ENCODE data around the gene SERPINF2.
"Not testable (repeated sequence)": the region's sequence is repeated elsewhere in the genome, so short reads cannot be mapped to it uniquely, and the experiment has no call there.

The SERPINF2 gene

GRCh38 chr17:1793447-1793806 lies 50.8 kb downstream of the SERPINF2 start:
- DNase-seq = no peak

DNA sequence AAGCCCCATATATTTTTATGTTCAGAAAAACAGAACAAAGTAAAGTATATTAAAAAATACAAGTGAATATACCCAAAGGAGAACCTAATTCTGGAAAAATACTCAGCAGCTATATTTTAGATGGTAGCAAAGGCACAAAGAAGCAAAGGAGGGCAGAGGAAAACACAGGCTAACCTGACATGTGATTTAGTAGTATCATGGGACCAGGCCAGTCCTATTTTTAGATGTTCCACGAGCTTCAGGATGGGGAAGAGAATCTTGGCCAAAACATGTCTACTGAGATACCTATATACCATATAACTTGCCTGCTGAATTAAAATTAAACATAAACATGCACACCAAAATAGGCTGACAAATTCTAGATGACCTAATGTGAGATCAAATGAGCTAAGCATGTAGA lies 54.1 kb downstream of the SERPINF2 start:
- DNase-seq = no peak

- no peak for DNase-seq
Observed at GRCh38 chr17:1797323-1797722, 54.7 kb downstream of the SERPINF2 start.

GRCh38 chr17:1797846-1798245 lies 55.2 kb downstream of the SERPINF2 start:
- DNase-seq = not testable (repeated sequence)

GRCh38 chr17:1800240-1800639 lies 57.6 kb downstream of the SERPINF2 start:
- DNase-seq = no peak

GRCh38 chr17:1800712-1801111 lies 58.0 kb downstream of the SERPINF2 start:
- no peak for DNase-seq

DNA sequence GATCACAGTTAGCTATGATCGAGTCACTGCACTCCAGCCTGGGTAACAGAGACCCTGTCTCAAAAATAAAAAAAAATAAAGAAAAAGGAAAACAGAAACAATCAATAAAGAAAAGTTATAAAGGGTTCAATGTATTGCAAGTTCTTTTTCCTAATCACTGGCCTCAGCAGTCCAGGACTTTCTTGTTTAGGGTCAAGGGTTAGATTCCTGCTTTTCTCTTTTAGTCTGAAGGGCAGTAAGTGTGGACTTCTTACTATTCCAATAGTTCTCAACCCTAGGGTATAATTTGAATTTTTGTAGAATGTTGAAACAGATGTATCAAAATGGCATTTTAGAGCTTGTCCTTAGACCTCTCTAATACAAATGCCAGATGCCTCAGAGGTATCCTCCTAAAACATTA lies 59.8 kb downstream of the SERPINF2 start:
- DNase-seq = no peak

DNA sequence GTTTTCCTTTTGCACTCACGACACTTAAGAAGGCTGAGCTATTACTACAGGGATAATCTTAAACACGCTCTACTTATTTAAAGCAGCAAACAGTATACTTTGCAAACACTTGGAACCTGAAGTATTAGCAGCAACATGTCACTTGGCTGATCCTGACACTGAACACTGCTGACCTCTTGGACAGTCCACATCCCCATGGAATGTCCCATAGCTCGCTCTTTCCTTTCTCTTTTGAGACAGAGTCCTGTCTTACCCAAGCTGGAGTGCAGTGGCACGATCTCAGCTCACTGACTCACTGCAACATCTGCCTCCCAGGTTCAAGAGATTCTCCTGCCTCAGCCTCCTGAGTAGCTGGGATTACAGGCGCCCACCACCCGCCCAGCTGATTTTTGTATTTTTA lies 60.6 kb downstream of the SERPINF2 start:
- DNase-seq = no peak

Data from SW 1271 (cell line).